Neural cell (in vitro differentiated cells): ENCODE results near the gene EML4.

Experiments
- CTCF ChIP-seq: fragments of 450-650 bp; IDR thresholded peaks from 2 replicates; pipeline ENCODE4 v1.5.1; 2014; ENCODE audit warnings: antibody characterized with exemption, mild to moderate bottlenecking, moderate library complexity; ENCODE audit not compliant: poor library complexity, severe bottlenecking
- POLR2AphosphoS5 ChIP-seq: IDR thresholded peaks from 2 replicates; pipeline ENCODE4 v1.6.1; 2012
- SMC3 ChIP-seq: fragments of 450-650 bp; conservative IDR thresholded peaks from 2 replicates; pipeline ENCODE4 v1.6.1; 2014; ENCODE audit warnings: antibody characterized with exemption, mild to moderate bottlenecking, moderate library complexity; ENCODE audit not compliant: poor library complexity

DNA sequence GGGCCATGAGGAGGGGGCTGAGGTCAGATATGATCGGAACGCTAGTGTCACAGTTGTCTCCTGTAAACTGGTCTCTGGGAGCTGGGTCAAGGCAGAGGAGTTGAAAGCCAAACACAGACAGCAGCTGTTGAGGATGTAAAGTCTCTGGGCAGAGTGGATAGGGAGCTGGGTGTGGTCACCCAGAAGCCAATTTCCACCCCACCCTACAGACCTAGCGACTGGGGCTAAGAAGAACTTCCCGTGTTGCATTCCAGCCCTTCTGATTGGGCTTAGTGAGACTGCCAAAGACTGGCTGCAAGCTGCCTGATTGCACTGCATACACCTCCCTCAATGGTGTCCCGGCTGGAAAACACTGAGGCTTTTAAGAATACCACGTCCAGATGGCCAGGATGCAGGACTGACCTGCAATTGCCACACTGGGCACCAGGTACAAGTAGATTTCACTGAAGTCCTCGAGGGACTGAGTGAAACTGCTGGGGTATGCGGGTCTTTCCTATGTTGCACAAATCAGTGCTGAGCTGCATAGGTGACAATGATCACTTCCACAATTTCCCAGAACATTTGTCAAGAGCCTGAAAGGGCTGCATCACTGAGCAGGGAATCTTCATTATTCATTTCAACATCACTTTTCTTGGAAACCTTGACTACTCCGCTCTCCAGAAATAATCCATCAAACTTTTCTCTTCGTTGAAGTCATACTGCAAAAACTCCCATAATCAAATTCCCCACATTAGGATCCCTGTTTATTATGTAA lies 43.1 kb upstream of the EML4 start:
- TF ChIP-seq CTCF (no peak), POLR2AphosphoS5 (no peak), SMC3 (no peak)
